GM12874 (cell line): Measurements from ENCODE around the gene DRC1.

Source experiments
- CTCF ChIP-seq: IDR thresholded peaks from 2 replicates; pipeline ENCODE4 v1.5.1; 2011; ENCODE audit warnings: low read depth, mild to moderate bottlenecking, control low read depth, low read length, moderate library complexity; ENCODE audit not compliant: insufficient read depth

DRC1 gene

GRCh38 chr2:26478366-26478765 lies 76.6 kb downstream of the DRC1 start:
- TF ChIP-seq CTCF = no peak

- TF ChIP-seq CTCF = no peak
Measured at GRCh38 chr2:26479131-26479788, 77.5 kb downstream of the DRC1 start.

GRCh38 chr2:26479789-26480565 lies 78.3 kb downstream of the DRC1 start:
- no peak for TF ChIP-seq CTCF

GRCh38 chr2:26480566-26481423 lies 79.1 kb downstream of the DRC1 start:
- no peak for TF ChIP-seq CTCF

- no peak for TF ChIP-seq CTCF
Measured at GRCh38 chr2:26481706-26482105, 80.0 kb downstream of the DRC1 start.

- TF ChIP-seq CTCF = no peak
Measured at GRCh38 chr2:26482211-26483026, 80.7 kb downstream of the DRC1 start.

- no peak for TF ChIP-seq CTCF
Measured at GRCh38 chr2:26483027-26483326, 81.3 kb downstream of the DRC1 start.
